HepG2 (cell line): Measurements from ENCODE around the gene MRPL14. TPM values are rescaled to one million over a fixed set of nuclear protein-coding genes. Genes with fewer than 3 reads are reported as not detected.

Source experiments
- ARNT2 ChIP-seq: sonication (generic); formaldehyde crosslinking; IDR thresholded peaks from 2 replicates; pipeline ENCODE4 v1.8.0; 2022; ENCODE audit warnings: mild to moderate bottlenecking, low read depth, missing genetic modification reagents, moderate library complexity
- ATF7-NPFF ChIP-seq: sonication (generic); formaldehyde crosslinking; IDR thresholded peaks from 2 replicates; pipeline ENCODE4 v1.8.1; 2023; ENCODE audit warnings: mild to moderate bottlenecking, low read depth, missing genetic modification reagents, moderate library complexity
- CEBPZ ChIP-seq: IDR thresholded peaks from 2 replicates; pipeline ENCODE4 v1.6.1; 2012; ENCODE audit warnings: low read length, improper control_type of control experiment
- HINFP ChIP-seq: sonication (generic); formaldehyde crosslinking; IDR thresholded peaks from 2 replicates; pipeline ENCODE4 v1.4.0; 2020; ENCODE audit warnings: low read depth, mild to moderate bottlenecking, missing genetic modification reagents
- HIVEP1 ChIP-seq: sonication (generic); formaldehyde crosslinking; IDR thresholded peaks from 2 replicates; pipeline ENCODE4 v1.4.0; 2020; ENCODE audit warnings: mild to moderate bottlenecking, missing genetic modification reagents
- JUN ChIP-seq: sonication (generic); formaldehyde crosslinking; IDR thresholded peaks from 2 replicates; pipeline ENCODE4 v1.4.0; 2020; ENCODE audit warnings: mild to moderate bottlenecking, missing genetic modification reagents
- KIAA2018 ChIP-seq: sonication (generic); formaldehyde crosslinking; IDR thresholded peaks from 2 replicates; pipeline ENCODE4 v1.5.0; 2020; ENCODE audit warnings: mild to moderate bottlenecking, missing genetic modification reagents, borderline replicate concordance
- KMT2B ChIP-seq: IDR thresholded peaks from 2 replicates; pipeline ENCODE4 v1.6.1; 2016; ENCODE audit warnings: missing genetic modification reagents, missing compliant biosample characterization
- MYPOP ChIP-seq: sonication (generic); formaldehyde crosslinking; IDR thresholded peaks from 2 replicates; pipeline ENCODE4 v1.8.1; 2023; ENCODE audit warnings: mild to moderate bottlenecking, moderate library complexity, missing genetic modification reagents
- NFIC ChIP-seq: IDR thresholded peaks from 2 replicates; pipeline ENCODE4 v1.6.1; 2012; ENCODE audit warnings: mild to moderate bottlenecking, low read length, inconsistent platforms
- NR1H2 ChIP-seq: sonication (generic); formaldehyde crosslinking; IDR thresholded peaks from 2 replicates; pipeline ENCODE4 v1.8.1; 2022; ENCODE audit warnings: low read depth, missing genetic modification reagents, borderline replicate concordance
- TP53 ChIP-seq: sonication (generic); formaldehyde crosslinking; conservative IDR thresholded peaks from 2 replicates; pipeline ENCODE4 v1.4.0; 2020; ENCODE audit warnings: missing genetic modification reagents
- TSC22D2 ChIP-seq: sonication (generic); formaldehyde crosslinking; IDR thresholded peaks from 2 replicates; pipeline ENCODE4 v1.5.1; 2020; ENCODE audit warnings: missing genetic modification reagents, mild to moderate bottlenecking, borderline replicate concordance
- ZFP62 ChIP-seq: sonication (generic); formaldehyde crosslinking; IDR thresholded peaks from 2 replicates; pipeline ENCODE4 v1.4.0; 2020; ENCODE audit warnings: missing genetic modification reagents
- ZFX ChIP-seq: sonication (generic); formaldehyde crosslinking; IDR thresholded peaks from 2 replicates; pipeline ENCODE4 v1.4.0; 2020; ENCODE audit warnings: mild to moderate bottlenecking, low read depth, missing genetic modification reagents, moderate library complexity
- polyA plus RNA-seq, 8 experiments: library from polyadenylated mRNA; depleted of rRNA in 3 of 8; stranded (reverse) in 7 of 8; unstranded in 1 of 8; fragments of >200 nt; fragmentation: Illumina TruSeq in 4 of 8; extraction: Trizol in 4 of 8; gene quantifications; 2 replicates each; pipeline versions ENCODE4 v1.2.1 to v1.2.3, GENCODE V29; 2011 to 2016; ENCODE audit warnings: low read depth in 4 of 8, missing spikeins in 1 of 8, mixed read lengths in 1 of 8; ENCODE audit not compliant: insufficient read depth in 1 of 8
- total RNA-seq, 5 experiments: library from RNA; depleted of rRNA; stranded (reverse); fragments of >200 nt; fragmentation: Illumina TruSeq; extraction: Trizol; gene quantifications; 2 replicates each; pipeline ENCODE4 v1.2.3, GENCODE V29; 2016; ENCODE audit warnings: low read depth in 1 of 5

Gene MRPL14
- total and polyA plus RNA-seq, 2 of the 13 experiments (the other 11 are each of a cell fraction or from before 2014, with no cell fraction given), result 157 to 178 TPM

- TF ChIP-seq NFIC (no peak), HINFP (0 out of 2 replicates have a peak, but pooled peaks have one; percentile 22), TP53 (no peak), ZFP62 (no peak), ZFX (CRISPR knock-in tag) (no peak; the same call in 1 of the 2 replicates), ARNT2 (no peak), CEBPZ (no peak), HIVEP1 (no peak), KMT2B (CRISPR knock-in tag) (peak; percentile 44; the same call in 1 of the 2 replicates), MYPOP (no peak), JUN (CRISPR knock-in tag) (no peak), KIAA2018 (CRISPR knock-in tag) (0 out of 2 replicates have a peak, but pooled peaks have one; percentile 45), NR1H2 (CRISPR knock-in tag) (no peak), TSC22D2 (CRISPR knock-in tag) (no peak; the same call in 1 of the 2 replicates), ATF7-NPFF (no peak)
Observed at GRCh38 chr6:44074439-44074812, 52.8 kb downstream of the MRPL14 start (continued).
